ENCODE measurements around the gene BLVRB.
"Not testable (repeated sequence)": the region's sequence is repeated elsewhere in the genome, so short reads cannot be mapped to it uniquely, and the experiment has no call there.

- TF ChIP-seq POLR2A, CTCF (IDR thresholded peaks at IDR 0.05): not testable (repeated sequence)
Measured at GRCh38 chr19:40430242-40430641, 35.3 kb downstream of the BLVRB start.
